GM23248 (cell line): ENCODE data around the gene ZNF831.

Experiments
- EZH2 ChIP-seq: fragments of 200-600 bp; sonication (generic); IDR thresholded peaks from 2 replicates; pipeline ENCODE4 v1.6.1; 2018; ENCODE audit warnings: antibody characterized with exemption, mild to moderate bottlenecking; ENCODE audit not compliant: insufficient read depth, poor library complexity, severe bottlenecking
- EZH2phosphoT487 ChIP-seq: fragments of 200-600 bp; sonication (generic); IDR thresholded peaks from 2 replicates; pipeline ENCODE4 v1.6.1; 2018; ENCODE audit warnings: antibody characterized with exemption, moderate library complexity, mild to moderate bottlenecking, low read depth; ENCODE audit not compliant: insufficient read depth

- TF ChIP-seq EZH2 (no peak), EZH2phosphoT487 (no peak)
Observed at GRCh38 chr20:59220161-59220560, 56.5 kb downstream of the ZNF831 start.
